SK-N-SH (cell line): Measurements from ENCODE around the gene QKI.

Experiments used
- CTCF ChIP-seq: fragments of 200-600 bp; sonication (generic); IDR thresholded peaks from 2 replicates; pipeline ENCODE4 v1.6.1; 2017; ENCODE audit warnings: antibody characterized with exemption, mild to moderate bottlenecking, moderate library complexity
- EZH2phosphoT487 ChIP-seq: fragments of 200-600 bp; sonication (generic); IDR thresholded peaks from 2 replicates; pipeline ENCODE4 v1.6.1; 2017; ENCODE audit warnings: low read depth, mixed run types, mild to moderate bottlenecking, antibody characterized with exemption, moderate library complexity, borderline replicate concordance
- GABPA ChIP-seq: IDR thresholded peaks from 2 replicates; pipeline ENCODE4 v1.4.0; 2012; ENCODE audit warnings: low read depth, mild to moderate bottlenecking
- POLR2AphosphoS5 ChIP-seq: IDR thresholded peaks from 2 replicates; pipeline ENCODE4 v1.6.1; 2012; ENCODE audit warnings: low read depth, low read length
- REST ChIP-seq: IDR thresholded peaks from 2 replicates; pipeline ENCODE4 v1.6.1; 2012; ENCODE audit warnings: mild to moderate bottlenecking, low read depth, low read length, moderate library complexity
- SIN3A ChIP-seq: IDR thresholded peaks from 2 replicates; pipeline ENCODE4 v1.6.1; 2012; ENCODE audit warnings: low read depth, mild to moderate bottlenecking, low read length, moderate library complexity, borderline replicate concordance
- SMC3 ChIP-seq: IDR thresholded peaks from 2 replicates; pipeline ENCODE4 v1.6.1; 2012; ENCODE audit warnings: low read depth, low read length, improper control_type of control experiment
- TEAD4 ChIP-seq: IDR thresholded peaks from 2 replicates; pipeline ENCODE4 v1.4.0; 2012; ENCODE audit warnings: mild to moderate bottlenecking, borderline replicate concordance; ENCODE audit not compliant: insufficient read depth
- YY1 ChIP-seq: IDR thresholded peaks from 2 replicates; pipeline ENCODE4 v1.4.0; 2012; ENCODE audit warnings: low read depth, mild to moderate bottlenecking

DNA sequence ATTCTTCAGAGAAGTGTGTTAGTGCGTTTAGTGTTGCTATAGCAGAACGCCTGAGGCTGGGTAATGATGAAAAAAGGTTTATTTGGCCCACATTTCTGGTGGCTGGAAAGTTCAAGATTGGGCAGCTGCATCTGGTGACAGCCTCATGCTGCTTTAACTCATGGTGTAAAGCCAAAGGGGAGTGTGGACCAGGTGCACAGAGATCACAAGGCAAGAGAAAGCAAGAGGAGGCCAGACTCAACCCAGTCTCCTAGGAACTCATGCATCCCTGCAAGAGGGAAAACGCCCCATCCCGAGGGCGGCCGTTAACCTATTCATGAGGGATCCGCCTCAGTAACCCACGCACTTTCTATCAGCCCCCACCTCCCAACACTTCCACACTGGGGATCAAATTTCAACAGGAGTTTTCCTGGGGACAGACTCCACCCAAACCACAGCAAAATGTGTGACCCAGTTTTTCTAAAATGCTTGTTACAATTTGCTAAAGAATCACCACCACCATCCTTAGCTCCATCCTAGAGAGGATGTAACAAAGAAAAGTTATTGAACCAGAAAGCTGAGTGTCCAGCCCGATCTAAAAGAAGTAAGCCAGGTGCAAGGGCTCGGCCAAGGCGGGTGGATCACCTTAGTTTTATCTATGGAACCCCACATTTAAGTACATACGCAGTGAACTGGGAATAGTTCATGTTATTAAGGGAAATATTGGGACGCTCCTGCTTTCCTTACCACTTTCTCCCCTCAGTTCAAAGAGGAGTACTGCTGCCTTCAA lies 164.8 kb downstream of the QKI start:
- TF ChIP-seq CTCF (no peak), YY1 (no peak), SMC3 (no peak), GABPA (no peak), EZH2phosphoT487 (no peak), REST (no peak), SIN3A (no peak), POLR2AphosphoS5 (no peak), TEAD4 (no peak)
